Daoy (cell line): ENCODE results near the gene SMYD3. TPM values are rescaled to one million over a fixed set of nuclear protein-coding genes. Genes with fewer than 3 reads are reported as not detected.

Source experiments
- DNase-seq: peaks from one replicate; pipeline ENCODE4 v3.0.0-alpha.2; 2015; ENCODE audit warnings: low read depth
- total RNA-seq: library from RNA; depleted of rRNA; stranded (reverse); fragments of >200 nt; shearing (Covaris generic); gene quantifications from 2 replicates; pipeline ENCODE4 v1.2.3, GENCODE V29; 2014; rRNA removed

SMYD3 gene
- total RNA-seq = 21.4 and 38.3 TPM in 2 replicates

DNA sequence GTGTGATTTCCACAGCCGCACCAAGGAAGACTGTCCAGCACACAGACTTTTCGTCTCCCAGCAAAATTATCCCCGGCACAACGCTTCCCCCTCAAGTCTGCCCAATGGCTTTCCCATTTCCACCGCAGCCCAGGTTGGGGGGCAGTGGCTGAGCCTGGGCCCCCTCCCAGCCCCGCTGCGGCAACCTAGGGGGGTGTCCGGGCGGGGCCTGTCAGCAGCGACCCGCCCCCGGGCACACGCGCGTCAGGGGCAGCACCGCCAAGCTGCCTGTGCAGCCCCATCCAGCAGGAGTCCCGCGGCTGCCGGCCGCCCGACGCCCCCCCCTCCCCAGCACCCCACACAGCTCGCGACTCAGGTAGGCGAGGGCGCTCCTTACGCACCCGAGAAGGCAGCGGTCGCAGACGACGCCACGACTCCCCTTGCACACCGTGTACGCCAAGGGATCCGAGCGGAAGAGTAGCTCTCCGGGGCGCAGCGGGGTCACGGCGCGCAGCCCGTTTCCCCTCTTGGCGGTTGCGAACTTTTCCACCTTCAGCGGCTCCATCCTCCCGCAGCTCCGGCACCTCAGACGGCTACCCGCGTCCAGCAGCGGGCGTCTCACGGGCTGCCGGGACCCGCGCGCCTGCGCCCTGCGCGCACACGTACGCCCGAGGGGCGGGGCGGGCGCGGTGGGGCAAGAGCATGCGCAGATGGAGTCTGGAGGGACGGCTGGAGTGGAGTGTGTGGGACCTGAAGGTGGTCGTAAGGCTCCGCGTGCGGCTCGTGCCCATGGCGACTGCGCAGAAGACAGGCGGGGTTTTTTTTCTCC is at the start of gene SMYD3:
TSS of gene SMYD3 (minus strand) at position 606 of the 808 bp plus-strand sequence.
- DNase-seq = peak; percentile 89

DNA sequence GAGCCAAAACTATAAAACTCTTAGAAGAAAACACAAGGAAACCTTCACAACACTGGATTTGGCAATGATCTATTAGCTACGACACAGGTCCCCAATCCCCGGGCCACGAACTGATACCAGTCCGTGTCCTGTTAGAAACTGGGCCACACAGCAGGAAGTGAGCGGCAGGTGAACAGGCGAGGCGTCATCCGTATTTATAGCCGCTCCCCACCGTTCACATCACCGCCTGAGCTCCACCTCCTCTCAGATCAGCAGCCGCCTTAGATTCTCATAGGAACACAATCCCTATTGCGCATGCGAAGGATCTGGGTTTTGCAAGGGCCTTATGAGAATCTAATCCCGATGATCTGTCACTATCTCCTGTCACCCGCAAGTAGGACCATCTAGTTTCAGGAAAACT is 47.1 kb upstream of the SMYD3 start:
- DNase-seq = no peak

DNA sequence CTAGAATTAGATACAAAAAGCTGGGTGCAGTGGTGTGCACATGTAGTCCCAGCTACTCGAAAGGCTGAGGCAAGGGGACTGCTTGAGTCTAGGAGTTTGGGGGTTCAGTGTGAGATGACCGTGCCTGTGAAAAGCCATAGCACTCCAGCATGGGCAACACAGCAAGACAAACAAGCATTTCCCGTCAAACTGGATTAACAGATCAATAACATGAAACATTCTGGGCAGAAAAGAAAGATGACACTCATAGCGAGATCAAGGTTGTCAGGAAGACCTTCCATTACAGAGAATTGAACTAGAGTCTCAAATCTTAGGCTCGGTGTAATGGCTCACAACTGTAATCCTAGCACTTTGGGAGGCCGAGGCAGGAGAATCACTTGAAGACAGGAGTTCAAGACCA is 45.0 kb upstream of the SMYD3 start:
- DNase-seq = no peak

DNA sequence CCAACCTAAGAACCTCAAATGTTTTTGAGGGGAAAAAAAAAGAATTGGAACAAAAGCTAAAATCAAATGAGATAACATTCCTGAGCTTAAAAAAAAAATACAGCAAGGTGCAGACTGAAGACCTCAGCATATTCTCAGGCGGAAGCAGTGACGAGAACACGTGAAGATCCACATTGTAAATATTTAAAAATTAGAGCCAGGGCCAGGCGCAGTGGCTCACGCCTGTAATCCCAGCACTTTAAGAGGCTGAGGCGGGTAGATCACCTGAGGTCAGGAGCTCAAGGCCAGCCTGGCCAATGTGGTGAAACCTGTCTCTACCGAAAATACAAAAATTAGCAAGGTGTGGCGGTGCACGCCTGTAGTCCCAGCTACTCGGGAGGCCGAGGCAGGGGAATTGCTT is 43.3 kb upstream of the SMYD3 start:
- DNase-seq = no peak

DNA sequence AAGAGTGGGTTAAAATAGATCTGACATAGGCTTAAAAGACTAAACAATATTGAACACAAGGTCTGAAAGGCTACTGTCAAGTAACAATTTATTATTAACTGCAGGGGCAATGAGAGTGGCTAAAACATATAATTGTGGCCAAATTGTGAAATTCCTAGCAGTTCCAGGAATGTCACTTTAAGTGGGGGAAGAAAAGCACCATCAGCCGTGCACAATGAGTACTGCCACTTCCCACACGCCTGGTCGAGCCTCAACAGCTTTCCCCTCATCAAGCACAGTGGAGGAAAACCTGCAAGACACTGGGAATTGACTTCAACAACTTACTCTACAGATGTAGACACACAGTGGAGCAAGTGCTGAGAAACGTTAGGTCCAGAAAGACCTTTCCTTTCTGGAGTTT is 42.6 kb upstream of the SMYD3 start:
- DNase-seq = no peak

DNA sequence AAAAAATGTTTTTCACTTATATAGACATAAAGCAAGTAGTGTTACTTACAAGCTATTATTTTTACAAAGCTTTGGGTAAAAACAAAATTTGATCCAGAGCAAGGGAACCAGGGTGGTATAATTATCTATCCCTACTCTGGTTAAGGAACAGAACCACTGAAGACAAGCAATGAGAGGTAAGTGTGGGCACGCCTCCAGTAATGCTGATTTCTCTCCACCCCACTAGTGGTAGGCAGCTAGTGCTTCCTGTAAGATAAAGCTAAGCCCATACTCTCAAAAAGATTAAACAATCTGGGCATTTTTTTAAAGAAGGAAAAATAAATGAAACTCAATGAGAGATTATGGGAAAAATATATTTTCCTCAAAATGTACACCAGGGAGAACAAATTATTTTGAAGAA is 36.9 kb upstream of the SMYD3 start:
- no peak for DNase-seq

DNA sequence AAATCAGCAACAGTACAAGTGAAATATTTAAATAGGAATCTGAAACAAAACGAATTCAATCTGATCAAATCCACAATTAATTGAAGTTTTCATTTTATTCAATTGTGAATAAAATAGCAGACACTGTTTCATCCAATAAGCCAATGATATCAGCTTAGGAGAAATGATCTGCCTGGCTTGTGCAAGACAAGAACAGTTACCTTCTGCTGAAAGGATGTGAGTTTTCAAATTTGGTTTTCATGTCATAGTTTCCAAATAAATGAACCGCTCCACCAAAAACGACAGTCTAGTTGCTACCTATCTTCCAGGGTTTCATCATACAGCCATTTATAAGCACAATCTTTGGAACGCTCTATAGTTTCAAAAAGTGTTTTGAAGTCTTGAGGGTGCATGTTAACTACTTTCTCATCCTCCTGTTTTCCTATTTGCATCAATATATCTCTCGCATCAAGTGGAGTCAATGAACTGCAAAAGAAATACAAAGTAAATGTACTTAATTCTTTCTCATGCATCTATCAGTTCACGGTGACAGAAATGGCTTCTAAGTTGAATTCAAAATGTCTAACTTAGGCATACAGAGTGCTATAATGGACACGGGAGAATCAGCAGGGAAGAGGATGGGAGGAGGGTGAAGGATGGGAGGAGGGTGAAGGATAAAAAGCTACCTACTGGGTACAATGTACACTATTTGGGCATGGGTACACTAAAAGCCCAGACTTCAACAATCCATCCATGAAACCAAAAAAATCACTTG is 33.8 kb upstream of the SMYD3 start:
- no peak for DNase-seq

DNA sequence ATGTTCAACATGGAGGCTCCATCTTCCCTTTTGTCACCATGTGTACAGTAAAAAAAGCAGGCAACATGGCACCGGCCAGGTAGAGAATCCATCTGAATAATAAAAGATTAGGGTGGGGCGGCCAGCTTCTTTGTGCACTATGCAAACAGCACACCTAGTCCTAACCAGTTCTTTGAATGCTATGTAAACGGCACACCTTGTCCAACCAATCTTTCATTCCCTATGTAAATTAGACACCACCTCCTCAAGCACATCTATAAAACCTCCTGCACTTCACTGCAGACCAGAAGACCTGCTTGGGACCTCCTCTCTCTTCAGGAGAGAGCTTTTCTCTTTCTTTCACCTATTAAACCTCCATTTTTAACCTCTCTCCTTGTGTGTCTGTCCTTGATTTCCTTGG is 30.8 kb upstream of the SMYD3 start:
- DNase-seq = no peak

DNA sequence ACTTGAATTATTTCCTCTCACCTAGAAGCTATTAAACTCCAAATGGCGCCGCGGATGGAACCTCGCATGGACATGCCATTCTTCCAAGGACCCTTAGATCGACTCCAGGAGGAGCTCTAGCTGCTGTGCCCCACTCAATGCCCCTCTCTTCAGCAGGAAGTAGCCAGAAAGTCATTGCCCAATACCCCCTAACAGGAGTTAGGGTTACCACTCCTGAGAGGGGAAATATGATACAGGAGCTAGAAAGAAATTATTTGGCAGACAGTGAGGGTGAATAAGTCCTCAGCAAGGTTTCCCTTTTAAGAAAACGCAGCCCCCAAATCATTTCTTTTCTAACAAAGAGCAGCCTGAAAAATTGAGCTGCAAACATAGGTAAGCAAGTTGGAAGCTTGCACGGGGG is 30.4 kb upstream of the SMYD3 start:
- no peak for DNase-seq

DNA sequence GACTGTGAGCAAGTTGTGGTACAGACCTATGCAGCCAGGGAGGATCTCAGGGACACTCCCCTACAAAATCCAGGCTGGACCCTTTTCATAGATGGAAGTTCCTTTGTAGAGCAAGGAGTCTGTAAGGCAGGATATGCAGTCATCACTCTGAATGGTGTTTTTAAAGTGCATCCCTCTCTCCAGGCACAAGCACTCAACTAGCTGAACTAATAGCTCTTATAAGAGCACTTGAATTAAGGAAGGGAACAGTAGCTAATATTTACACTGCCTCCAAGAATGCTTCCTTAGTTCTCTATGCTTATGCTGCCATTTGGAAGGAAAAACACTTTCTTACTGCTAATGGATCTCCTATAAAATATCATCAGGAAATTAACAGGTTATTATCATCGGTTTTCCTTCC is 27.0 kb upstream of the SMYD3 start:
- DNase-seq = no peak

DNA sequence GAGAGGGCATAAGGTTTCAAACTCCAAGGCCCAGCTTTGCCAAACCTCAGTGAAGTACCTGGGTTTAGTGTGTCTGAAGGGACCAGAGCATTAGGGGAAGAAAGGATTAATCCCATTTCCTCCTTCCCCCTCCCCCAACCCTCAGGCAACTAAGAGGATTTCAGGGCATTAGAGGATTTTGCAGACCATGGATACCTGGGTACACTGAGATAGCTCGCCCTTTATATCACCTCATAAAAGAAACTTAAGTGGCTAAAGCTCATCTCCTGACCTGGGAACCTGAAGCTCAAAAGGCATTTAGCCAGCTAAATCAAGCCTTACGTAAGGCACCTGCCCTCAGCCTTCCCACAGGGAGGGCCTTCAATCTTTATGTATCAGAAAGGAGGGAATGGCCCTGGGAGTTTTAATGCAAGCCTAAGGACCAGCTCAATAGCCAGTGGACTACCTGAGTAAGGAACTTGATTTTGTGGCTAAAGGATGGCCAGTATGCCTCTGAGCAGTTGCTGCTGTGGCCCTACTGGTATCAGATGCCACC is 26.4 kb upstream of the SMYD3 start:
- DNase-seq = no peak

DNA sequence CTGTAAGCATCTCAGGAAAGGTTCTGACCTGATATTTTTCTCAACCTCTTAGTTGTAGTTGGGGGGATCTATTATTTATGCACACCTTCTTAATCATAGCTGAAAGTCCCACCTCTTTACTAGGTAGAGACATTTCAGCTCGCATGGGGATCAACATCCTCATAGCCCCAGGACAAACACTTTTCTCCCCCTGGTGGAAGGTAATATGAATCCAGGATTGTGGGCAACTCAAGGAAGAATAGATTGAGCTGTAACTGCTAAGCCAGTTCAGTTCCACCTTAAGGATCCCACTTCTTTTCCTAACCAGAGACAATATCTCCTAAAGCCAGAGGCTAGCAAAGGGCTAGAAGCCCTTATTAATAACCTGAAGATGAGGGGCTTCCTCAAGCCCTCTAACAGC is 25.4 kb upstream of the SMYD3 start:
- no peak for DNase-seq

DNA sequence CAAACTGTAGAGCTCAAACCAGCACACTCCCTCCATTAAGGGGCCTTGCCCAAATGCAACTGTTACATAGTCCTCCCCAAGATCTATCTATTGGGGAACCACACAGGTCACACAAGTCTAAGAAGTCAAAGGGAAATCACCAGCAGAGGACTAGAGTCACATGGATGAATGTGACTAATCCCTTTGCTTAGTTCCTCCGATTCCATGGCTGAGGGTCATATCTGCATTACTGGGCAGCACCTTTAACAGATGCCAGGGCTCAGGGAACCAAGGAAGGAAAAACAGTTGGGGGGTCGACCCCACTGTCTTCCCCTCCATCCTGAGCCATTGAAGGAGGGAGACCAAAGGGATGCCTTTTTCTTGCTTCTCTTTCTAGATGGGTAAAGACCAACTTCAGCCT is 23.4 kb upstream of the SMYD3 start:
- DNase-seq = no peak

DNA sequence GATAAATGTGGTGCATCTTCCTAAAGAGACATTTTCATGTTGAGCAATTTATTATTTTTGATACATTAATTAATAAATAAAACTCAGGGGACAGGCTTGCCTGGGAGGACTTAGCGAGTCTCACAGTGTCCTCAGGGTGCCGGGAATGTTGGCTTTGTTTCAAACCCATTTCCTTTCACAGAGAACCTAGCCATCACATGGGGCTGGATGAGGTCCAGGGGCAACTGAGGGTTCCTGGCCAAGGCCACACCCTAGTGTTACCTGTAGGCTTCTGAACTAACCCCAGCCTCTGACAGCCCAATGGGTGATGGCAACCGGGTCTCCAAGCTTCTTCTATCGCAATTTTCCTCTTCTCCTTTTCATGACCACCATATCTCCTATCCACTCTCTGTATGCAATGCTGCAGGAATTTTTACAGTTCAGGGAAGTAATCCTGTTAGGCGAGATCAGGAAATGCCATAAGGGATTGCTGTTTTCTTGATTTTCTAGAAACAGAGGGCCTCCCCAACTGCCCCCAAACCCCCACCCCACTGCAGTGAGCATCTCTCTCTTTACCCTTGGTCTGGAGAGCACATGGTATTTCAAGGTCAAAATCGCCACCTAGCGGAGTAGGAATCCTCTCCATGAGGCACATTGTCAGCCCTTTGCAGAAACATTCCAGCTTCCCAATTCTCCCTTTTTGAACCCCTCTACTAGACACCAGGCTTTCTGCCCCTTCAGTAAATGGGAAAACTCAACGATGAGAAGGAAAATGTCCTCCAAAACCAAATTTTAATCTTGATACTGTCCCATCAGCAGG is 22.1 kb upstream of the SMYD3 start:
- no peak for DNase-seq

DNA sequence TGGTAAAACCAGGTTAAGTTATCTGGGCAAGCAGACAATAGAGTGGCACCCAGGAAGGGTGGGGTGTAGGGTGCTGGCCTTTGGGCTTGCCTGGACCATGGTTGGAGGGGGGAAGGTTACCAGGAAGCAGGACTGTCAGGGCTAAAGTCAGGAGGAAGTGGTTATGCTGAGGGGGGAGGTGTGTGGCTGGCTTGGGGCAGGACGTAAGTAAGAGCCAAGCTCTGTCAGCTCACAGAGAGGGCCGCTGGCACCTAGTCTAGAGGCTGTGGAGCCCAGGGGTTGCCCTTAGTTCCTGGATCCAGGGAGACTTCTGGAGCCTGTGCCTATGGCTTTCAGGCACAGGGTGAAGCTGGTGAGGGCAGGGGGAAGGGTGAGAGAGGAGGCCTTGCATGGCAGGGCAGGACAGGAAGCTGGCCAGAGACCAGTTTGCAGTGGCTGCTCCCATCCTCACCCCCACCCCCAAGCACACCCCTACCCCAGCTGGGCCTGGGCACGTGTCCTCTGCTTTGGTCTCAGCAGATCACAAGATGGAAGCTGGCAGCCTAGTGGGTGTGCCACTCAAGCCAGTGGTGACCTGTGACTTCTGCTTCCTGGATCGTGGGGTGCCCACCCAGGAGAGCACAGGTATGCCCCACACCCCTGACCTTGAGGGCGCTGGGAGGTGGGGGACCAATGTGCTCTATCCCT is 20.5 kb upstream of the SMYD3 start:
- no peak for DNase-seq

DNA sequence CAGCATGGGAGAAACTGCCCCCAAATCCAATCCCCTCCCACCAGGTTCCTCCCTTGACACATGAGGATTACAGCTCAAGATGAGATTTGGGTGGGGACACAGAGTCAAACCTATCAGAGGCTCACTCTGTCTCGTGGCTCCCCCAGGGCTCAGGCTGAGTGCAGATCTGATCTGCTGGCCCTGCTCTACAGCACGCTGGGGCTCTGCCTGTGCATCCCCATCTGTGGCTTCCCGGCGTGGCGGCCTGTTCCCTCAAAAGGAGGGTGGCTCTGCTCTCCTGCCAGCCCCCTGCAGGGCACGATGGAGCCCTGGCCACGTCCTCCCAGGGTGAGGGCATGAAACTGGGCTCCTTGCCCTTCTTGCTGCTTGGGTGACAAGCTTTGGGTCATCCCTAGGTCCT is 19.8 kb upstream of the SMYD3 start:
- DNase-seq = no peak

DNA sequence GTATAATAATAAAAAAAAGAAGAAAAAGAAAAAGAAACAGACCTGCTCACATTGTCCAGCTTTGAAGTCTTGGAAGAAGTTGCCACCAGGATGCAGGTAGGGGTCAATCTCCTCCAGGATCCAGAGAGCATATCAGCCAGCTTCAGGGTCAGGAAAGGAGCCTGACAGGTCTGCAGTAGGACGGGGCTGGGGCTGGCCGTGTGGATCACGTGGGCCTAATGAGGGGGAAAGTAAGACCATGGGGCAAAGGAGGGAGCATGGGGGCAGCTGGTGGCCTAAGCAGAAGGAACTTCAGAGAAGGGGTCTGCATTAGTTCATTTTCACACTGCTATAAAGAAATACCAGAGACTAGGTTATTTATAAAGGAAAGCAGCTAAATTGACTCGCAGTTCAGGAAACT is 19.3 kb upstream of the SMYD3 start:
- DNase-seq = no peak

DNA sequence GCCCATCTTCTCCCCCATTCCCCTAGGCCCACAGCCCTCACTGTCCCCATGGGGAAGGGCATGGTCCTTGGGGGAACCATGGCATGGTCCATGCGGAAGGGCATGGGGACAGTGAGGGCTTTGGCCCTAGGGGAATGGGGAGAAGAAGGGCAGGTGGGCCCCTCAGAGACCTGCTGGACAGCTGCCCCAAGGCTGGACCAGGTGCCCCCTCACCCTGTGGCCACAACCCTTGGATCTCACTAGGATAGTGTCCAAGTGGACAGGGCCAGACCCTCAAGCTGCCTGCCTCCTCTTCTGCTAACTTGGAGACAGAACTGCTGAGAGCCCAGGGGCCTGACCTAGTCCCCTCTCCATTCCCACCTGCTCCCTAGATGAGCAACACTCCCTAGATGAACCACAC is 12.4 kb upstream of the SMYD3 start:
- DNase-seq = no peak

DNA sequence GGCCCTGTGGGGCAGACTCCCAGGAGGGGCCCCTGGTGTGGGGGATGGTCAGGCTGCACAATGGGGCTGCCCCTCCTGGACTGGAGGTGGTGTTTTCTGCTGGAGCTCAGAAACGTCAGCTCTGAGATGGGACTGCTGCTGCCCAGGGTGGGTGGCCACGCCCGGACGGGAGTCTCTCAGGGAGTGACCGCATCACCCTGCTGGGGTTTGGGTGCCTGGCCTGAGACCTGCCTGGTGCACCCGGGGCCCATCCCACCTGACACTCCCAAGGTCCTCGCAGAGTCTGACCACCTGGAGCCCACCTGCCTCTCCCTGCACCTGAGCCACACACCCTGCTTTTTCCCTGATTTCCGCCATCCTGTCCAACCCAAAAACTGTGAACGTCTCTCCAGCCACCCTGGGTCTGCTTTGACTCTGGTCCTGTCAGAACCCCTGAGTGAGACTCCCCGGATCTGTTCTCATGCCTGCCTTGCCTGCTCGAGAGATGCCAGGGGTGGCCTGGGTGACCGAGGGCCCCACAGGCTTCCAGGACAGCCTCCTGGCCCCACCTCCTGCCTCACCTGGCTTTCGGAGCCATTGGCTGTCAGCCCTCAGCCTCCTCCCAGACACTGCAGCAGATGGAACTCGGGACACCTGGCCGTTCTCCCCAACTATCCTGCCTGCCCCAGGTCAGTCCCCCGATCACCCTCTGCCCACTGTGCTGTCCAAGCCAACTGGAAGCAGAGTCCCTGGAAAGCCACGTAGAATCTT is 11.6 kb upstream of the SMYD3 start:
- DNase-seq = no peak

DNA sequence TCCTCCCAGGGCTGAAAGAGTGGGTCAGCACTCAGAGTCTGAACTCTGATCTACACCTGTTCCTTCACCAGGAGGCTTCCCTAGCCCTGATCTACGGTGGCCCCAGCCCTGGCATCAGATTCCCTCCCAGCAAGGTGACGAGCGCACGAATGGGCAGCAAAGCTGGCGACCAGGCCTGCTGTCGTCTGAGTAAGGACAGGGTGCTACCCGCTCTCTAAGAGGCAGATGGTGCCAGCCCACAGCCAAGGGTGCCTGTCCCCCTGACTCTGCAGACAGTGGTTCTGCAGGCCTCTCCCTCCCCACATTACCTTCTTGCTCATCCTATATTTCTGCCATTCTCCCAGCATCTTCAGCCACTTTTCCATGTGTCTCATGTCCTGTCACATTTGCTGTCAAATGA is 10.3 kb upstream of the SMYD3 start:
- DNase-seq = no peak

DNA sequence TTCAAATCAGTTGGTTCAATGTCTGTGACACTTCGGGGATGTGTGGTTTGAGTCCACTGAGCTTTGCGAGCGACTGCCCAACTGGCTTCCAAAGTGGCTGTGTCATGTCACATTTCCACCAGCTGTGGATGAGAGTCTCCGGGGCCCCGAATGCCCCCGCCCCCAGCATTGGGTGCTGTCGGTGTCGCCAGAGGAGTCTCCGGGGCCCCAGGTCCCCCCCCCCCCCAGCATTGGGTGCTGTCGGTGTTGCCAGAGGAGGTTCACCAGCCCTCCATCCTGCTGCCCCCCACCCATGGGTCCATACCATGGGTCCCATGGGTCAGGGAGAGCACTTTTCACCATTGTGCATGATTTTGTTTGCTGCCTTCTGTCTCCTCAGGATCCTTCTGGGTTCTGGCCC is 9.0 kb upstream of the SMYD3 start:
- DNase-seq = no peak
